Activated CD4-positive, alpha-beta T cell treated with anti-CD3 and anti-CD28 coated beads for 1 hour (primary cell): Measurements from ENCODE around the gene FLNC.

ENCODE experiments used
- DNase-seq: peaks from one replicate; pipeline ENCODE4 v3.0.0-alpha.2; 2020

The FLNC gene

GRCh38 chr7:128847721-128848211 is 17.6 kb downstream of the FLNC start:
- DNase-seq: no peak

GRCh38 chr7:128848289-128849155 is 18.3 kb downstream of the FLNC start:
- no peak for DNase-seq

DNA sequence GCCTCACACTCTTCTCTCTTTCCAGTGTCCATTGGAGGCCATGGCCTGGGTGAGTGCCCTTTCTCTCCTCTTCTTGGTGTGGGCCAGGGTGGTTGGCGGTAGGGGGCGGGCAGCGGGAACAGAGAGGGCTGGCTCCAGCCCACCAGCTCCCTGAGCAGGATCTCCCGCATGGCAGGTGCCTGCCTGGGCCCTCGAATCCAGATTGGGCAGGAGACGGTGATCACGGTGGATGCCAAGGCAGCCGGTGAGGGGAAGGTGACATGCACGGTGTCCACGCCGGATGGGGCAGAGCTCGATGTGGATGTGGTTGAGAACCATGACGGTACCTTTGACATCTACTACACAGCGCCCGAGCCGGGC is 18.9 kb downstream of the FLNC start:
- no peak for DNase-seq

GRCh38 chr7:128849804-128850490 is 19.7 kb downstream of the FLNC start:
- DNase-seq: no peak

DNA sequence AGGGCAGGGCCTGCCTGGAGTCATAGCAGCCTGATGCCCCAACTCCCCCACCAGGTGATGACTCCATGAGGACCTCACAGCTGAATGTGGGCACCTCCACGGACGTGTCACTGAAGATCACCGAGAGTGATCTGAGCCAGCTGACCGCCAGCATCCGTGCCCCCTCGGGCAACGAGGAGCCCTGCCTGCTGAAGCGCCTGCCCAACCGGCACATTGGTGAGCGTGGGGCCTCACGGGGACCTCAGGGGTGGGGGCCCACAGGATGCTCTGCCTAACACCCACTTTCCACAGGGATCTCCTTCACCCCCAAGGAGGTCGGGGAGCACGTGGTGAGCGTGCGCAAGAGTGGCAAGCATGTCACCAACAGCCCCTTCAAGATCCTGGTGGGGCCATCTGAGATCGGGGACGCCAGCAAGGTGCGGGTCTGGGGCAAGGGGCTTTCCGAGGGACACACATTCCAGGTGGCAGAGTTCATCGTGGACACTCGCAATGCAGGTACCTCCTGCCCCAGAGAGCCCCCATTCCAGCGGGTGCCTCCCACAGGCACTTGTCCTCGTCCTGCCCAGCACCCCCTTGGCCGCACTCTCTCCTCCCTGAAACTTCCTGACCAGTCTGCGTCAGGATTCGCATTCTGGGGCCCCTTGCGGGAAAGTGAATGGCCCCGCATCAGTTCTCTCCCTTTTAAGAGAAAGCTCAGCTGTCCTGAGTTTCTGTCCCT is 22.5 kb downstream of the FLNC start:
- DNase-seq: no peak

- no peak for DNase-seq
Measured at GRCh38 chr7:128853799-128854198, 23.6 kb downstream of the FLNC start.

DNA sequence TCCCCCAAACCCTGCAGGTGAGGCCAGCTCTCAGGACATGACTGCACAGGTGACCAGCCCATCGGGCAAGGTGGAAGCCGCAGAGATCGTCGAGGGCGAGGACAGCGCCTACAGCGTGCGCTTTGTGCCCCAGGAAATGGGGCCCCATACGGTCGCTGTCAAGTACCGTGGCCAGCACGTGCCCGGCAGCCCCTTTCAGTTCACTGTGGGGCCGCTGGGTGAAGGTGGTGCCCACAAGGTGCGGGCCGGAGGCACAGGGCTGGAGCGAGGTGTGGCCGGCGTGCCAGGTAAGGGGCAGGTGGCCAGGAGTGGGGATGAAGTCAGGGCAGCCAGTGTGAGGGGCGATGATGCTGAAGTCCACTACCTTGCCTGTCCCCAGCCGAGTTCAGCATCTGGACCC is 24.2 kb downstream of the FLNC start:
- DNase-seq: no peak

DNA sequence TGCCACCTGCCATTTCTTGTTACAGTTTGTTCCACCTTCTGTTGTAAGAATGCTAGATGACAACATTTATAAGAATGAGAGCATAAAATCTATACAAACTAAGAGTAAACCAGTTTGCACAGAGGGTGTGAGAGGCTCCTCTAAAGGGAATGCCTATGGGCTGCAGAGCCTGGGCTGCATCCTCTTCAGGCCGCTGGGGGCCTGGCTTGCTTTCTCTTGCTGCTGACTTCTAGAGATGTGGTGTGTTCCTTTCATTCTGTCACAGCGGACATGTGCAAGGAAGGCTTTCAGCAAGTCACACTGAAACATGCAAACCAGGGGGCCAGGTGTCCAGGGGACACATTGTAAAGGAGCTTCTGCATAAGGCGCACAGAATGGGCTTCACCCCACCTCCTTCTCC is 25.4 kb downstream of the FLNC start:
- DNase-seq: no peak

DNA sequence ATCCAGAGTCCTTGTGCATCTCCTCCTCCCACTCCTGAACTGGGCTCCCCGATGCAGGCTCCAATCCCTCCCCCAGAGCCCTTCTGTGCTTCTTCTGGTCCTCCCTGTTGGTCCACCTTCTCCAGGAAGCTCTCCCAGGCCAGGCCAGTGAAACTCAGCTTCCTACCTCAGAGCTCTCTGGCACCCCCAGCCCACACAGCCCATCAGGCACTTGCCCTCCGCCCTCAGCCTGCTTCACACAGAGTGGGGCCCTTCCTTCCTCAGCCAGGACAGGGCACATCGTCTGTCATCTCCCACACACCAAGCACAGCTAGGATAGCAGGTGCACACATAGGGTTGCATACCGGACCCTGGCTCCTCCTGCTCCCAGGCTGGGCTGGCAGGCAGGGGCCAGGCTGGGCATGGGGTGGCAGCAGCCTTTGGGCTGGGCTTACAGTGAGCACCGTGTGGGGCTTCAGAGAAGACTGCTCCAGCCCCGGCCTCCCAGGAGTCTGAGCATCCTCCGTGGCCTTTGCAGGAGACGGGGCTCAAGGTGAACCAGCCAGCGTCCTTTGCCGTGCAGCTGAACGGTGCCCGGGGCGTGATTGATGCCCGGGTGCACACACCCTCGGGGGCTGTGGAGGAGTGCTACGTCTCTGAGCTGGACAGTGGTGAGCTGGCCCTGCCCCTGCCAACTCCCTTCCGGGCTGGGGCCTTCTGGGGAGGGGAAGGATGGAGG is 26.0 kb downstream of the FLNC start:
- DNase-seq: no peak

DNA sequence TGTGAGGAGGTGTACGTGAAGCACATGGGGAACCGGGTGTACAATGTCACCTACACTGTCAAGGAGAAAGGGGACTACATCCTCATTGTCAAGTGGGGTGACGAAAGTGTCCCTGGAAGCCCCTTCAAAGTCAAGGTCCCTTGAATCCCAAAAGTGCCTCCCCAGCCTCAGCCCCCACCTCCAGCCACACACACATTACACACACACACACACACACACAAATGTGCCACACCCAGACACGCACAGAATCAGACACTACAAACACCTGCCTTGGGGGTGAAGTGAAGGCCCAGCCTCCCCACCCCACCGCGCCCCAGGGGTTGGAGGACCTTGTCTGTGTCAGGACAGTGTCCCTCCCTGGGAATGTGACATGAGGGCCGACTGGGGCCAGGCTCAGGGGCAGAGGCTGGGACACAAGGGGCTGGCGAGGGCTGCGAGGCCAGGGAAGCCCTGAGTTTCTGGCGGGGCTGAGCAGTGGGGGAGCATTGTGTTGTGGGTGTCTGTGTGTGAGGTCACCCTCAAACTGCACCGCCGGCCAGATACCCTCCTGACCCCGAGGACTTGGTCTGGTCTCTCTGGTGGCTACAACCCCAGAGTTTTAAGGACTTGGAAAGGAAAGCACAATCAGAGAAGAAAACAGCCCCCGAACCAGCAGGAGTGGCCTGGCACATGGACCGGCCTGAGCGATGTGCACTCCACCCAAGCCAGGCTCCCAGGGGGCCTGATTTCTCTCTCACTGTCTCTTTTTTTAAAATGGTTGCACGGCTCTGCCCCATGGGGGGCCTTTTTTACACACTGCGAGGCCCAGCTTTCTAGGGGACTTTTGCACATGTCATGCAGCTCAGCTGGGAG is 28.4 kb downstream of the FLNC start:
- no peak for DNase-seq

- no peak for DNase-seq
Measured at GRCh38 chr7:128859232-128860157, 29.3 kb downstream of the FLNC start.

GRCh38 chr7:128860158-128861073 is 30.2 kb downstream of the FLNC start:
- no peak for DNase-seq

DNA sequence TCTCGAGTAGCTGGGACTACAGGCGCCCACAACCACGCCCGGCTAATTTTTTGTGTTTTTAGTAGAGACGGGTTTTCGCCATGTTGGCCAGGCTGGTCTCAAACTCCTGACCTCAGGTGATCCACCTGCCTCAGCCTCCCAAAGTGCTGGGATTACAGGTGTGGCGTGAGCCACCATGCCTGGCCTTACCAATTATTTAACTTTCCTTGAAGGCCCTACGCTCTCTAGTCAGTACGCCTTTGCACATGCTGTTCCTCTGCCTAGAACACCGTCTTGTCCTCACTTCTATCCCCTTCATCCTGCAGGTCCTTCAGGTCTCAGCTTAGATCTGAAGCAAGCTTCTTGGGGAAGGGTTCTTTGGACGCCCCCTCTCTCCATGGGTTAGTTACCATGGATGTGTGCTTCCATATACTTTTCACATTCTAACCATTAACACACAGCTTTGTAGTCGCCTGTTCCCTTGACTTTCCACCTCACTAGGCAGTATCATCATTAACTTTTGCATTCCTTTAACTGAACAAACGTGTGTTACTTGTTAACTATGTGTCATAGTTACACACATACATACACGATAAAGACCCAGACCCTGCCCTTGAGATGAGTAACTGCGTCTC is 31.9 kb downstream of the FLNC start:
- DNase-seq: no peak

DNA sequence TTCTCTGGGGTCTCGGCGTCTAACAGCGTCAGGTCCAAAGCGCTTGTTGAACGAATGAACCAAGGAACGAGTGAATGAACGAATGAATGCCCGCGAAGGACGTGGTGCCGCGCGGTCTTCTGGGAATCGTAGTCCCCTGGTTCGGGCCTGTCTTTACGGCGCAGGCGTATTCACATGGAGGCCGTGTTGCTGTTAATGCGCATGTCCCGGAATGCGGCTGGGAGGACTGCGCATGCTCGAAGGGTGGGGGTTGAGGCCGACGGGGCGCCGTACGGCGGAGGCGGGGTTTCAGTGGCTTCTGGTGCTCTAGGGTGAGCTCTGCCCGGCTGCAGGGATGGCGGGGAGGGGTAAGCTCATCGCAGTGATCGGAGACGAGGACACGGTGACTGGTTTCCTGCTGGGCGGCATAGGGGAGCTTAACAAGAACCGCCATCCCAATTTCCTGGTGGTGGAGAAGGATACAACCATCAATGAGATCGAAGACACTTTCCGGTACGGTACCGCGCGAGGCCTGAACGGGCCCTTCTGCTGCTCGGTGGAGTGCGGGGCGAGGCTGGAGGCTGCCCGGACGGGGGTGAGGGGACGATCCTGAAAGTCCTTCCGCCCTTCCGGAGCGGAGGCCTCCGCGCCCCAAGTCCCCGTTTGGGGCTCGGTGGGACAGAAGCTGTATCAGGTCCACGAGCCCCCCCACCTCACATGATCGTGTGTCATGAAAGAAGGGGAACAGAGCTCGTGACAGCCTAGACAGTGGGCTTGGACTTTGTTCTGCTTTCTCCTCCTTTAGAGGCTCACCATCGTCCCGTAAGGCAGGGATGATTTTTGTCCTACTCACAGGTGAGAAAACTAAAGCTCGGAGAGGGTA is 32.6 kb downstream of the FLNC start, which contains the start of gene ATP6V1F:
TSS of gene ATP6V1F (plus strand) at position 286 of the 862 bp plus-strand sequence. CDS start at position 335, 49 bp downstream.
- peak; percentile 99 for DNase-seq

GRCh38 chr7:128863433-128863989 is 33.3 kb downstream of the FLNC start:
- DNase-seq: no peak

GRCh38 chr7:128865303-128865702 is 35.1 kb downstream of the FLNC start:
- DNase-seq: no peak

DNA sequence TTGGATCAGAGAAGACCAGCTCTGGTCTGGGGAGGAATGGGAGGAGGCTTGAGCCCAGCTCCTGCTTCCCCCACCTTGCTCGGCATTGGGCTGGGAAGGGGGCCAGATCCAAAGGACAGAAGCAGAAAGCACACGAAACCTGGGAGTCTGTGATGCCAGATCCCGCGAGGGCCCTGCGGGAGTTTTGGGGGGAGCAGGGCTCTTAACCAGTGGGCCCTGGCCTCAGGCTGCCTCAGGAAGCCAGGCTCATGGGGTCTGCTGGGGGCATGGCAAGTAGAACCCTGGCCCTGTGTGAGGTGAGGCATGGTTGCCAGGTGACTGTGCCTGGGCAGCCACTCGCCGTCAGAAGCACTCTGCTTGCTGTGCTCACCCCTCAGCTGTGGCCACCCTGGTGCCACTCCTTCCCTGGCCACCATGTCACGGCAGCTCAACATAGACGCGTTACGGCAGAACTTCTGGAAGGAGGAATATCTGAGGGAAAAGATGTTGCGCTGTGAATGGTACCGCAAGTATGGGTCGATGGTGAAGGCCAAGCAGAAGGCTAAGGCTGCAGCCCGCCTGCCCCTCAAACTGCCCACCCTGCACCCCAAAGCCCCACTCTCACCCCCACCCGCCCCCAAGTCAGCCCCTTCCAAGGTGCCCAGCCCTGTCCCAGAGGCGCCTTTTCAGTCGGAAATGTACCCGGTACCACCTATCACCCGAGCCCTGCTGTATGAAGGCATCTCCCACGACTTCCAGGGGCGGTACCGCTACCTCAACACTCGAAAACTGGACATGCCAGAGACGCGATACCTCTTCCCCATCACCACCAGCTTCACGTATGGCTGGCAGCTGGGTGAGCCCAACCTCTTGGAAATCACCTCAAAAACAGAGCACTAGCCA is 36.0 kb downstream of the FLNC start:
- no peak for DNase-seq
